ENCODE measurements around the gene PARD3. TPM values are rescaled to one million over a fixed set of nuclear protein-coding genes. Genes with fewer than 3 reads are reported as not detected.

The PARD3 gene
- total and polyA plus RNA-seq, 4 experiments from 2014 or later, result 0.13 to 0.25 TPM; not detected in 2

GRCh38 chr10:34229917-34230316, 585.2 kb downstream of the PARD3 start:
- Mint-ChIP-seq H3K36me3 (no peaks in the 10 kb centered on the region), H3K27ac (no peak overlapping the region), H3K27me3 (peaks cover 4% of the 10 kb centered on the region in 2 donors), H3K4me3 (no peak overlapping the region), H3K4me1 (no peaks in the 10 kb centered on the region), H3K9me3 (peaks cover 0 to 8% (median 3%) of the 10 kb centered on the region in 8 donors)
- no peaks in the 10 kb centered on the region for H3K27me3 ChIP-seq (ENCODE audit: insufficient read depth, low read length)
- H3K9me3 ChIP-seq (ENCODE audit: control insufficient read depth in 1 of 2, low read length in 2 of 2), result no peaks in the 10 kb centered on the region
- intact Hi-C loops (cut with micrococcal nuclease), result no loop called here
- H3K4me3 ChIP-seq (ENCODE audit: low read length in 2 of 2), result no peak overlapping the region
- ChIA-PET CTCF (ENCODE audit: partially characterized antibody) (no interaction called here), POLR2A (ENCODE audit: partially characterized antibody) (no interaction called here)
- H3K27ac ChIP-seq (ENCODE audit: low read depth, low read length), result no peak overlapping the region
- no peaks in the 10 kb centered on the region for H3K4me1 ChIP-seq (ENCODE audit: insufficient read depth, low read length)
- no peak for DNase-seq
- no peaks in the 10 kb centered on the region for H3K36me3 ChIP-seq (ENCODE audit: insufficient read depth, low read length)

- no peak for DNase-seq
- H3K27me3 ChIP-seq (ENCODE audit: insufficient read depth, low read length), result no peaks in the 10 kb centered on the region
- no peaks in the 10 kb centered on the region for H3K9me3 ChIP-seq (ENCODE audit: control insufficient read depth in 1 of 2, low read length in 2 of 2)
- Mint-ChIP-seq H3K4me3 (no peak overlapping the region), H3K36me3 (no peaks in the 10 kb centered on the region), H3K27ac (no peak overlapping the region), H3K9me3 (peaks cover 0 to 7% (median 2%) of the 10 kb centered on the region in 8 donors), H3K27me3 (peaks cover 0 to 5% of the 10 kb centered on the region in 2 donors), H3K4me1 (no peaks in the 10 kb centered on the region)
- no peaks in the 10 kb centered on the region for H3K4me1 ChIP-seq (ENCODE audit: insufficient read depth, low read length)
- intact Hi-C loops (cut with micrococcal nuclease), result no loop called here
- no peaks in the 10 kb centered on the region for H3K36me3 ChIP-seq (ENCODE audit: insufficient read depth, low read length)
- ChIA-PET POLR2A (ENCODE audit: partially characterized antibody) (no interaction called here), CTCF (ENCODE audit: partially characterized antibody) (interaction anchor here (1.0 kb wide), 1 partner anchor 9 kb away, joined by 3 read pairs; no protein-coding TSS in a partner anchor)
- no peak overlapping the region for H3K27ac ChIP-seq (ENCODE audit: low read depth, low read length)
- H3K4me3 ChIP-seq (ENCODE audit: low read length in 2 of 2), result no peak overlapping the region
Measured at GRCh38 chr10:34228066-34228465, 587.0 kb downstream of the PARD3 start.

- DNase-seq, result no peak
- Histone ChIP-seq H3K4me3 (ENCODE audit: low read length in 2 of 2) (no peak overlapping the region), H3K27ac (ENCODE audit: low read depth, low read length) (no peak overlapping the region), H3K9me3 (ENCODE audit: control insufficient read depth in 1 of 2, low read length in 2 of 2) (no peaks in the 10 kb centered on the region), H3K4me1 (ENCODE audit: insufficient read depth, low read length) (no peaks in the 10 kb centered on the region), H3K36me3 (ENCODE audit: insufficient read depth, low read length) (no peaks in the 10 kb centered on the region), H3K27me3 (ENCODE audit: insufficient read depth, low read length) (no peaks in the 10 kb centered on the region)
- CTCF ChIA-PET (ENCODE audit: partially characterized antibody), result no interaction called here
- Mint-ChIP-seq H3K9me3 (peaks cover 0 to 7% (median 2%) of the 10 kb centered on the region in 8 donors), H3K4me3 (no peak overlapping the region), H3K27ac (no peak overlapping the region), H3K4me1 (peaks cover under 1 to 11% (median 6%) of the 10 kb centered on the region in 4 donors), H3K36me3 (no peaks in the 10 kb centered on the region), H3K27me3 (peaks cover 0 to 5% of the 10 kb centered on the region in 2 donors)
- intact Hi-C loops (cut with micrococcal nuclease), result no loop called here
- POLR2A ChIA-PET (ENCODE audit: partially characterized antibody), result no interaction called here
Measured at GRCh38 chr10:34224639-34225038, 590.5 kb downstream of the PARD3 start.

- Mint-ChIP-seq H3K9me3 (peaks cover 0 to 7% (median 2%) of the 10 kb centered on the region in 8 donors), H3K27me3 (peaks cover 1 to 4% of the 10 kb centered on the region in 2 donors), H3K4me1 (peaks cover 2 to 13% (median 8%) of the 10 kb centered on the region in 4 donors), H3K36me3 (no peaks in the 10 kb centered on the region), H3K4me3 (no peak overlapping the region), H3K27ac (no peak overlapping the region)
- intact Hi-C loops (cut with micrococcal nuclease), result no loop called here
- Histone ChIP-seq H3K36me3 (ENCODE audit: insufficient read depth, low read length) (no peaks in the 10 kb centered on the region), H3K27ac (ENCODE audit: low read depth, low read length) (no peak overlapping the region), H3K4me3 (ENCODE audit: low read length in 2 of 2) (no peak overlapping the region), H3K9me3 (ENCODE audit: control insufficient read depth in 1 of 2, low read length in 2 of 2) (no peaks in the 10 kb centered on the region), H3K27me3 (ENCODE audit: insufficient read depth, low read length) (no peaks in the 10 kb centered on the region), H3K4me1 (ENCODE audit: insufficient read depth, low read length) (no peaks in the 10 kb centered on the region)
- POLR2A ChIA-PET (ENCODE audit: partially characterized antibody), result no interaction called here
- no peak for DNase-seq
- CTCF ChIA-PET (ENCODE audit: partially characterized antibody), result no interaction called here
Measured at GRCh38 chr10:34223658-34224057, 591.4 kb downstream of the PARD3 start.

- Histone ChIP-seq H3K27me3 (ENCODE audit: insufficient read depth, low read length) (no peaks in the 10 kb centered on the region), H3K9me3 (ENCODE audit: control insufficient read depth in 1 of 2, low read length in 2 of 2) (no peaks in the 10 kb centered on the region), H3K27ac (ENCODE audit: low read depth, low read length) (no peak overlapping the region), H3K4me3 (ENCODE audit: low read length in 2 of 2) (no peak overlapping the region), H3K36me3 (ENCODE audit: insufficient read depth, low read length) (no peaks in the 10 kb centered on the region), H3K4me1 (ENCODE audit: insufficient read depth, low read length) (no peaks in the 10 kb centered on the region)
- Mint-ChIP-seq H3K9me3 (peaks cover 0 to 7% (median 2%) of the 10 kb centered on the region in 8 donors), H3K27me3 (peaks cover 1 to 4% of the 10 kb centered on the region in 2 donors), H3K4me3 (no peak overlapping the region), H3K27ac (no peak overlapping the region), H3K4me1 (peaks cover 4 to 13% (median 8%) of the 10 kb centered on the region in 4 donors), H3K36me3 (no peaks in the 10 kb centered on the region)
- POLR2A ChIA-PET (ENCODE audit: partially characterized antibody), result no interaction called here
- DNase-seq, result no peak
- intact Hi-C loops (cut with micrococcal nuclease), result no loop called here
- CTCF ChIA-PET (ENCODE audit: partially characterized antibody), result interaction anchor here (0.6 kb wide), 1 partner anchor 417 kb away, joined by 3 read pairs; no protein-coding TSS in a partner anchor
Measured at GRCh38 chr10:34222359-34222758, 592.7 kb downstream of the PARD3 start.

- no peak for DNase-seq
- no peaks in the 10 kb centered on the region for H3K36me3 Mint-ChIP-seq
- no peaks in the 10 kb centered on the region for H3K9me3 ChIP-seq (ENCODE audit: control insufficient read depth in 1 of 2, low read length in 2 of 2)
- H3K27ac ChIP-seq (ENCODE audit: low read depth, low read length), result no peak overlapping the region
- H3K4me3 ChIP-seq (ENCODE audit: low read length in 2 of 2), result no peak overlapping the region
- intact Hi-C loops (cut with micrococcal nuclease), result no loop called here
- POLR2A ChIA-PET (ENCODE audit: partially characterized antibody), result no interaction called here
- H3K4me1 Mint-ChIP-seq, result peaks cover 4 to 13% (median 8%) of the 10 kb centered on the region in 4 donors
- H3K4me3 Mint-ChIP-seq, result peak overlapping the region in 2 of 8 donors; percentile 49 to 65
- no peaks in the 10 kb centered on the region for H3K4me1 ChIP-seq (ENCODE audit: insufficient read depth, low read length)
- no peak overlapping the region for H3K27ac Mint-ChIP-seq
- no peaks in the 10 kb centered on the region for H3K9me3 Mint-ChIP-seq
- peaks cover 2 to 3% of the 10 kb centered on the region in 2 donors for H3K27me3 Mint-ChIP-seq
- H3K36me3 ChIP-seq (ENCODE audit: insufficient read depth, low read length), result no peaks in the 10 kb centered on the region
- CTCF ChIA-PET (ENCODE audit: partially characterized antibody), result interaction anchor here (1.4 kb wide), 1 partner anchor 12 kb away, joined by 3 read pairs; no protein-coding TSS in a partner anchor
- H3K27me3 ChIP-seq (ENCODE audit: insufficient read depth, low read length), result no peaks in the 10 kb centered on the region
Measured at GRCh38 chr10:34219753-34220548, 595.1 kb downstream of the PARD3 start.

GRCh38 chr10:34217524-34217923, 597.6 kb downstream of the PARD3 start:
- H3K27ac ChIP-seq (ENCODE audit: low read depth, low read length), result no peak overlapping the region
- Mint-ChIP-seq H3K27ac (no peak overlapping the region), H3K27me3 (peaks cover 0 to 3% of the 10 kb centered on the region in 2 donors), H3K4me1 (peaks cover 4 to 13% (median 8%) of the 10 kb centered on the region in 4 donors), H3K4me3 (no peak overlapping the region), H3K36me3 (no peaks in the 10 kb centered on the region), H3K9me3 (peaks cover 0 to 2% (median 0%) of the 10 kb centered on the region in 8 donors)
- no peaks in the 10 kb centered on the region for H3K27me3 ChIP-seq (ENCODE audit: insufficient read depth, low read length)
- no peak overlapping the region for H3K4me3 ChIP-seq (ENCODE audit: low read length in 2 of 2)
- ChIA-PET POLR2A (ENCODE audit: partially characterized antibody) (no interaction called here), CTCF (ENCODE audit: partially characterized antibody) (no interaction called here)
- H3K9me3 ChIP-seq (ENCODE audit: control insufficient read depth in 1 of 2, low read length in 2 of 2), result no peaks in the 10 kb centered on the region
- DNase-seq, result no peak
- H3K36me3 ChIP-seq (ENCODE audit: insufficient read depth, low read length), result no peaks in the 10 kb centered on the region
- intact Hi-C loops (cut with micrococcal nuclease), result no loop called here
- H3K4me1 ChIP-seq (ENCODE audit: insufficient read depth, low read length), result no peaks in the 10 kb centered on the region

Measured in CD4-positive, alpha-beta memory T cell (primary cell).